Effector CD8-positive, alpha-beta T cell (primary cell): ENCODE measurements around the gene CENPA.
"Not testable (repeated sequence)": the region's sequence is repeated elsewhere in the genome, so short reads cannot be mapped to it uniquely, and the experiment has no call there.

Experiments used
- DNase-seq: peaks from one replicate; lab custom pipeline; 2025; lab: John Stamatoyannopoulos, UW
- total RNA-seq, 4 experiments: gene quantifications; one replicate each; lab custom pipeline; 2026; lab: John Stamatoyannopoulos, UW

CENPA gene
- 0 to 0.88 (median 0.36) reads per million in 4 experiments for total RNA-seq

- peak; percentile 91 for DNase-seq
Observed at GRCh38 chr2:26785431-26786206, at the start of gene CENPA. Gene CENPA, plus strand, starts transcription at chr2:26786056. Its CDS starts 141 bp downstream, at chr2:26786197.

- DNase-seq = no peak
Observed at GRCh38 chr2:26737221-26737620, 48.6 kb upstream of the CENPA start.

GRCh38 chr2:26738481-26738880 lies 47.4 kb upstream of the CENPA start:
- DNase-seq = no peak

GRCh38 chr2:26739514-26739913 lies 46.3 kb upstream of the CENPA start:
- DNase-seq = no peak

GRCh38 chr2:26740346-26740745 lies 45.5 kb upstream of the CENPA start:
- no peak for DNase-seq

- no peak for DNase-seq
Observed at GRCh38 chr2:26740890-26741302, 45.0 kb upstream of the CENPA start.

- DNase-seq = no peak
Observed at GRCh38 chr2:26742048-26742770, 43.6 kb upstream of the CENPA start.

- no peak for DNase-seq
Observed at GRCh38 chr2:26743852-26744251, 42.0 kb upstream of the CENPA start.

GRCh38 chr2:26744953-26745352 lies 40.9 kb upstream of the CENPA start:
- DNase-seq = no peak

- peak; percentile 70 for DNase-seq
Observed at GRCh38 chr2:26745609-26746327, 40.1 kb upstream of the CENPA start.

GRCh38 chr2:26746934-26747333 lies 38.9 kb upstream of the CENPA start:
- DNase-seq = no peak

GRCh38 chr2:26749787-26750420 lies 36.0 kb upstream of the CENPA start:
- not testable (repeated sequence) for DNase-seq

- not testable (repeated sequence) for DNase-seq
Observed at GRCh38 chr2:26750467-26750866, 35.4 kb upstream of the CENPA start.

- no peak for DNase-seq
Observed at GRCh38 chr2:26752656-26753055, 33.2 kb upstream of the CENPA start.

GRCh38 chr2:26754539-26754938 lies 31.3 kb upstream of the CENPA start:
- DNase-seq = no peak

- DNase-seq = no peak
Observed at GRCh38 chr2:26754972-26755670, 30.7 kb upstream of the CENPA start.

GRCh38 chr2:26756337-26756736 lies 29.5 kb upstream of the CENPA start:
- no peak for DNase-seq

- DNase-seq = no peak
Observed at GRCh38 chr2:26757873-26758789, 27.7 kb upstream of the CENPA start.

GRCh38 chr2:26758790-26759321 lies 27.0 kb upstream of the CENPA start:
- no peak for DNase-seq

GRCh38 chr2:26759845-26760244 lies 26.0 kb upstream of the CENPA start:
- no peak for DNase-seq
